Trophoblast cell (in vitro differentiated cells and primary cell): ENCODE measurements around the gene TENM3.

Experiments used
- DNase-seq, 2 donors: peaks; one replicate each; pipeline ENCODE4 v3.0.0-alpha.2; 2016
- H2AFZ ChIP-seq: 2 replicates; pipeline ENCODE4 v1.6.1; 2013; ENCODE audit warnings: low read length, moderate library complexity, mild to moderate bottlenecking; ENCODE audit not compliant: insufficient read depth, poor library complexity
- H2AK5ac ChIP-seq: 2 replicates; pipeline ENCODE4 v1.6.1; 2013; ENCODE audit warnings: mild to moderate bottlenecking, low read length
- H2BK120ac ChIP-seq: 2 replicates; pipeline ENCODE4 v1.6.1; 2013; ENCODE audit warnings: low read length, mild to moderate bottlenecking, moderate library complexity; ENCODE audit not compliant: insufficient read depth, poor library complexity
- H2BK12ac ChIP-seq: 2 replicates; pipeline ENCODE4 v1.6.1; 2013; ENCODE audit warnings: mild to moderate bottlenecking, low read length, moderate library complexity
- H2BK5ac ChIP-seq: 2 replicates; pipeline ENCODE4 v1.6.1; 2013; ENCODE audit warnings: low read length, low read depth, moderate library complexity, mild to moderate bottlenecking; ENCODE audit not compliant: poor library complexity
- H3K14ac ChIP-seq: 2 replicates; pipeline ENCODE4 v1.6.1; 2013; ENCODE audit warnings: mild to moderate bottlenecking, low read length
- H3K18ac ChIP-seq: 2 replicates; pipeline ENCODE4 v1.6.1; 2013; ENCODE audit warnings: mild to moderate bottlenecking, low read length
- H3K23ac ChIP-seq: 2 replicates; pipeline ENCODE4 v1.6.1; 2013; ENCODE audit warnings: low read length
- H3K27ac ChIP-seq: 2 replicates; pipeline ENCODE4 v1.5.1; 2013; ENCODE audit warnings: low read depth, mild to moderate bottlenecking, inconsistent platforms, low read length, moderate library complexity
- H3K27me3 ChIP-seq: 2 replicates; pipeline ENCODE4 v1.6.1; 2013; ENCODE audit warnings: inconsistent platforms, mild to moderate bottlenecking, low read length, moderate library complexity; ENCODE audit not compliant: insufficient read depth
- H3K36me3 ChIP-seq, 2 experiments: 1 replicate in 1 of 2; 2 replicates in 1 of 2; pipeline ENCODE4 v1.6.1; 2013; ENCODE audit warnings: low read length in 2 of 2, mild to moderate bottlenecking in 2 of 2, moderate library complexity in 1 of 2; ENCODE audit not compliant: insufficient read depth in 2 of 2, control insufficient read depth in 1 of 2
- H3K4ac ChIP-seq: 2 replicates; pipeline ENCODE4 v1.6.1; 2013; ENCODE audit warnings: low read depth, mild to moderate bottlenecking, low read length, moderate library complexity
- H3K4me1 ChIP-seq, 2 experiments: 1 replicate in 1 of 2; 2 replicates in 1 of 2; pipeline ENCODE4 v1.6.1; 2013; ENCODE audit warnings: low read length in 2 of 2, mild to moderate bottlenecking in 2 of 2, moderate library complexity in 1 of 2; ENCODE audit not compliant: insufficient read depth in 2 of 2, control insufficient read depth in 1 of 2
- H3K4me2 ChIP-seq: 2 replicates; pipeline ENCODE4 v1.6.1; 2013; ENCODE audit warnings: inconsistent platforms, mild to moderate bottlenecking, low read length, moderate library complexity
- H3K4me3 ChIP-seq: 2 replicates; pipeline ENCODE4 v1.5.1; 2013; ENCODE audit warnings: mild to moderate bottlenecking, low read depth, low read length, inconsistent platforms
- H3K79me1 ChIP-seq: one replicate; pipeline ENCODE4 v1.6.1; 2013; ENCODE audit warnings: low read length
- H3K79me2 ChIP-seq: 2 replicates; pipeline ENCODE4 v1.6.1; 2013; ENCODE audit warnings: low read length, mild to moderate bottlenecking; ENCODE audit not compliant: control insufficient read depth, insufficient read depth, poor library complexity
- H3K9ac ChIP-seq: 2 replicates; pipeline ENCODE4 v1.6.1; 2013; ENCODE audit warnings: mild to moderate bottlenecking, low read length
- H3K9me3 ChIP-seq: 2 replicates; pipeline ENCODE4 v1.6.1; 2013; ENCODE audit warnings: low read depth, mild to moderate bottlenecking, control low read depth, inconsistent platforms, low read length; ENCODE audit not compliant: insufficient read depth
- H4K12ac ChIP-seq: 2 replicates; pipeline ENCODE4 v1.6.1; 2013; ENCODE audit warnings: low read depth, mild to moderate bottlenecking, low read length, moderate library complexity
- H4K8ac ChIP-seq: 2 replicates; pipeline ENCODE4 v1.6.1; 2013; ENCODE audit warnings: low read depth, mild to moderate bottlenecking, low read length, moderate library complexity
- H4K91ac ChIP-seq: one replicate; pipeline ENCODE4 v1.6.1; 2013; ENCODE audit warnings: low read depth, mild to moderate bottlenecking, low read length, moderate library complexity
- WGBS: extraction: QIAGEN DNeasy Blood & Tissue Kit; methylation state at CpG from one replicate; pipeline ENCODE4 v1.1.7; 2013; ENCODE audit warnings: missing lambda C conversion rate; ENCODE audit not compliant: insufficient read length, insufficient coverage; ENCODE audit errors: extremely low coverage; 5-methylcytosine and 5-hydroxymethylcytosine counted together

TENM3 gene

DNA sequence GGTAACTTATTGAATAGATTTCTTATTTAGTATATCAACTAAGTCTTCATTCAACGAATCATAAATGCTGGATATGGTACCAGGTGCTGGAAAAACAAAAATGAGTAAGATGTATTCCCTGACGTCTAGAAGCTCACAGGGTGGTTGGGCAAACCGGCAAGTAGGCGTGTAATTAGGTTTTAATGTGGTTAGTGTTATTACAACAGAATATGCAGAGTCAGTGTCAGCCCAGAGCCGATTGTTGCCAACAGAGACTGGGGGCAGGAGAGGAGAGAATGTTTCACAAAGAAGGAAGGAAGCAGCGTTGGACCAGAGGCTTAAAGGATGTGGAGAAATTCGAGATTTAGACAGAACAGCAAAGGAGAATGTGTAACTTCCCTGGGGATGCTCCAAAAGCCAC is 111.7 kb downstream of the TENM3 start:
- H3K79me2 ChIP-seq = no peaks in the 10 kb centered on the region
- H3K4me2 ChIP-seq = no peak overlapping the region
- no peak overlapping the region for H4K12ac ChIP-seq
- H3K36me3 ChIP-seq = peaks cover 3 to 4% of the 10 kb centered on the region in 2 experiments
- no peaks in the 10 kb centered on the region for H3K9me3 ChIP-seq
- no peak overlapping the region for H3K27ac ChIP-seq
- no peak overlapping the region for H3K9ac ChIP-seq
- no peak overlapping the region for H3K18ac ChIP-seq
- no peak overlapping the region for H2AK5ac ChIP-seq
- DNase-seq = no peak
- no peaks in the 10 kb centered on the region for H3K79me1 ChIP-seq
- H3K4ac ChIP-seq = peak overlapping the region; percentile 57
- H4K91ac ChIP-seq = no peak overlapping the region
- no peak overlapping the region for H3K4me3 ChIP-seq
- no peak overlapping the region for H2AFZ ChIP-seq
- H2BK5ac ChIP-seq = no peak overlapping the region
- H2BK12ac ChIP-seq = no peak overlapping the region
- no peak overlapping the region for H2BK120ac ChIP-seq
- WGBS = no CpG with 5 or more reads among the region's 7 CpGs
- H3K14ac ChIP-seq = no peak overlapping the region
- H3K27me3 ChIP-seq = no peaks in the 10 kb centered on the region
- H3K23ac ChIP-seq = no peak overlapping the region
- no peak overlapping the region for H4K8ac ChIP-seq
- H3K4me1 ChIP-seq = no peaks in the 10 kb centered on the region

DNA sequence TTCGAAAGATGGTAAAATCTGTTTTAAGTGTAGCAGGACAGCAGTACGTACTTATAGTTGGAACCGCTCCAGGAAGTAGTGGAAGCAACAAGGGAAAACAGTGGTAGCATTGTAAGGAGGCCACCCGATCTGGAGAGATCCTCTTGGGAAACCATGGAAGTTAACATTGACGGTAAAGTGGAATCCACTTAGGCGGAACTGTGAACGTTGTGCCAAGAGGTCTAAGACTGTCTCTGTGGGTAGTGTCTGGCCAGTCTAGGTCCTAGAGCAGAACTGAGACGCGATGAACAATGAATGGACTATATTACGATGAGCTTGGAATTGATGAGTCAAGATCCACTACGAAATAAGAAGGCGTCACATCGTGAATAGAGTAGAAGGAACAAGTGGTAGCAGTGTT is 124.0 kb downstream of the TENM3 start:
- Histone ChIP-seq H3K4me2 (no peak overlapping the region), H3K36me3 (peaks cover 1 to 2% of the 10 kb centered on the region in 2 experiments), H3K79me1 (no peaks in the 10 kb centered on the region), H3K14ac (no peak overlapping the region), H2AK5ac (no peak overlapping the region), H3K79me2 (no peaks in the 10 kb centered on the region), H2BK120ac (no peak overlapping the region), H3K23ac (no peak overlapping the region), H4K12ac (no peak overlapping the region), H3K4me1 (no peaks in the 10 kb centered on the region), H3K9me3 (no peaks in the 10 kb centered on the region), H3K4me3 (no peak overlapping the region), H4K8ac (no peak overlapping the region), H2AFZ (no peak overlapping the region), H3K9ac (no peak overlapping the region), H3K4ac (no peak overlapping the region), H2BK12ac (no peak overlapping the region), H2BK5ac (no peak overlapping the region), H4K91ac (no peak overlapping the region), H3K27ac (no peak overlapping the region), H3K18ac (no peak overlapping the region), H3K27me3 (no peaks in the 10 kb centered on the region)
- DNase-seq = no peak
- WGBS = no CpG with 5 or more reads among the region's 13 CpGs

DNA sequence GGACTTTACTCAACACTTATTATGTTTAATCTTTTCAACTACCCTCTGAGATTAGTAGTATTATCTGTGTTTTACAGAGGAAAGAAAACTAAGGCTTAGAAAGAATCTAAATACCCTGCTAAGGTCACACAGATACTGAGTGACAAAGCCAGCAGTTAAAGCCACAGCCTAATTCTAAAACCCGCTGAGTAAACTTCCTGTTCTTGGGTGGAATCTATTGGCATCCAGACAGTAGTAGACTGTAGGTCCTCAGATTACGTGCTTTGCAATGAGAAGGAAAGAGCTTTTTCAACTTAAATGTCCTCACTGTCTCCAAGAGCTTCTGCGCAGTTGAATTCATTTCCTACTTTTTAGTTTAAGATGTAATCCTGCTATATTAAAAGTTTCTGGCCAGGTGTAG is 126.0 kb downstream of the TENM3 start:
- no peak overlapping the region for H2AK5ac ChIP-seq
- WGBS = no CpG with 5 or more reads among the region's 3 CpGs

DNA sequence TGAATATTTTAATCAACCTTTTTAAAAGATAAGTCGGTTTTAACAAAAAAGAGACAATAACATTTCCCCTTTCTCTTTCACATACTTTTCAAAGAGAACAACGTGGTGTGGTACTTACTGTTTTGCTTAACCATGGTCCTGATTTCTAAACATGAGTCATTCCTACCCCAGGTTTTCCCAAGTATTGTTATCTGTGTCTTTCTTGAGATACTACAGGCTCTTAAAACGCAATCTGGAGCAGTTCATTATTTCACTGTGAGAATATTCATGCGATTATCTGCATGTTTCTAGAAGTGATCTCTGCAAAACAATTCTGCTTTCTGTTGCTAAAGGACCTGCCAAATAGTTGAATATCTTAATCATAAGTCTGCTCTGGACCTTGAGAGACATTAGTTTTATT is 127.3 kb downstream of the TENM3 start:
- Histone ChIP-seq H4K91ac (no peak overlapping the region), H3K4me2 (no peak overlapping the region), H2AK5ac (no peak overlapping the region), H2BK5ac (no peak overlapping the region), H3K23ac (no peak overlapping the region), H3K4me3 (no peak overlapping the region), H3K36me3 (peaks cover 2 to 6% of the 10 kb centered on the region in 2 experiments), H3K9ac (no peak overlapping the region), H4K8ac (no peak overlapping the region), H4K12ac (no peak overlapping the region), H3K14ac (no peak overlapping the region), H2BK120ac (no peak overlapping the region), H3K79me2 (no peaks in the 10 kb centered on the region), H2BK12ac (no peak overlapping the region), H2AFZ (no peak overlapping the region), H3K27ac (no peak overlapping the region), H3K4ac (no peak overlapping the region), H3K9me3 (no peaks in the 10 kb centered on the region), H3K18ac (no peak overlapping the region), H3K4me1 (no peaks in the 10 kb centered on the region), H3K27me3 (no peaks in the 10 kb centered on the region), H3K79me1 (no peaks in the 10 kb centered on the region)
- no CpG with 5 or more reads among the region's 4 CpGs for WGBS
- peak in 1 of 2 donors; percentile 22 for DNase-seq

More for the DNA sequence above, 126.0 kb downstream of the TENM3 start:
- Histone ChIP-seq H3K4me3 (no peak overlapping the region), H2BK5ac (no peak overlapping the region), H3K23ac (no peak overlapping the region), H3K18ac (no peak overlapping the region), H3K9me3 (no peaks in the 10 kb centered on the region), H3K4ac (no peak overlapping the region), H3K4me1 (no peaks in the 10 kb centered on the region), H4K8ac (no peak overlapping the region), H3K14ac (no peak overlapping the region), H2BK120ac (no peak overlapping the region), H4K91ac (no peak overlapping the region), H2BK12ac (no peak overlapping the region), H3K36me3 (peaks cover 2 to 7% of the 10 kb centered on the region in 2 experiments), H3K9ac (no peak overlapping the region), H4K12ac (no peak overlapping the region), H3K27me3 (no peaks in the 10 kb centered on the region), H3K79me1 (no peaks in the 10 kb centered on the region), H2AFZ (no peak overlapping the region), H3K4me2 (no peak overlapping the region), H3K27ac (no peak overlapping the region), H3K79me2 (no peaks in the 10 kb centered on the region)
- DNase-seq = no peak
